Daoy (cell line): ENCODE results near the gene IL1A. TPM values are rescaled to one million over a fixed set of nuclear protein-coding genes. Genes with fewer than 3 reads are reported as not detected.

Experiments used
- DNase-seq: peaks from one replicate; pipeline ENCODE4 v3.0.0-alpha.2; 2015; ENCODE audit warnings: low read depth
- total RNA-seq: library from RNA; depleted of rRNA; stranded (reverse); fragments of >200 nt; shearing (Covaris generic); gene quantifications from 2 replicates; pipeline ENCODE4 v1.2.3, GENCODE V29; 2014

Gene IL1A
- total RNA-seq, 1 experiment from 2014 or later, result 29.8 TPM

DNA sequence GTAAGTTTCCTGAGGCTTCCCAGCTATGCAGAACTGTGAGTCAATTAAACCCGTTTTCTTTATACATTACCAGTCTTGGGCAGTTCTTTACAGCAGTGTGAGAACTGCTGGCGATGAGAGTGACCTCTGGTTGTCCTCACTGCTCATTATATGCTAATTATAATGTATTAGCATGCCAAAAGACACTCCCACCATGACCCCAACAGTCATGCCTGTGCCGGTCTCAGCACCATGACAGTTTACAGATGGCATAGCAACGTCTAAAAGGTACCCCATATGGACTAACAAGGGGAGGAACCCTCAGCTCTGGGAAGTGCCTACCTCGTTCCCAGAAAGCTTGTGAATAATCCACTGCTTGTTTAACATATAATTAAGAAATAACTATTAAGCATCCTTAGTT is 8.1 kb upstream of the IL1A start:
- DNase-seq, result no peak

DNA sequence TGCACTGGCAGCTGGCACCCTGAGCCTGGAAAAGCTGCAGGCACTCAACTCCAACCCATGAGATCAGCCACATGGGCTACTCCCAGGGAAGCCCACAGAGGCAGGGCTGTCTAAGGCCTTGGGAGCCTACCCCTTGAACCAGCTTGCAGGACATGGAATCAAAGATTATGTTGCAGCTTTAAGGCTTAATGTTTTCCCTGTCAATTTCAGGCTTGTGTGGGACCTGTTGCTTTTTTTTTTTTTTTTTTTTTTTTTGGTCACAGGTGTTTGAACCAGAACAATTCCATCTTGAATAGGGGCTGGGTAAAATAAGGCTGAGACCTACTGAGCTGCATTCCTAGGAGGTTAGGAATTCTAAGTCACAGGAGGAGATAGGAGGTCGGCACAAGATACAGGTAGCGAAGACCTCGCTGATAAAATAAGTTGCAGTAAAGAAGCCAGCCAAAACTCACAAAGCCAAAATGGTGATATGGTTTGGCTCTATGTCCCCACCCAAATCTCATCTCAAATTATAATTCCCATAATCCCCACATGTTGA is 7.5 kb upstream of the IL1A start:
- DNase-seq, result no peak

DNA sequence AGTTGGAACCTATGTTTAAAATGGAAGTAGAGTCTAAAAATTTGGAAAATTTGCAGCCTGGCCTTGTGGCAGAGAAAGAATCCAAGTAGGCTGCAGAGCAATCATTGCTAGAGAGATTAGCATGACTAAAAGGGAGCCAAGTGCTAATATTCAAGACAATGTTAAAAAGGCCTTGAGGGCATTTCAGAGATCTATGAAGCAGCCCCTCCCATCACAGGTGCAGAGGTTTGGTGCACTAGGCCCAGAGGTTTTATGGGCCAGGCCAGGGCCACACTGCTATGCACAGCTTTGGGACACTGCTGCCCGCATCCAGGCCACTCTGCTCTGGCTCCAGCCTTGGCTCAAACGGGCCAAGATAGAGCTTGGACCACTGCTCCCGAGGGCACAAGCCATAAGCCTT is 6.7 kb upstream of the IL1A start:
- DNase-seq, result no peak

DNA sequence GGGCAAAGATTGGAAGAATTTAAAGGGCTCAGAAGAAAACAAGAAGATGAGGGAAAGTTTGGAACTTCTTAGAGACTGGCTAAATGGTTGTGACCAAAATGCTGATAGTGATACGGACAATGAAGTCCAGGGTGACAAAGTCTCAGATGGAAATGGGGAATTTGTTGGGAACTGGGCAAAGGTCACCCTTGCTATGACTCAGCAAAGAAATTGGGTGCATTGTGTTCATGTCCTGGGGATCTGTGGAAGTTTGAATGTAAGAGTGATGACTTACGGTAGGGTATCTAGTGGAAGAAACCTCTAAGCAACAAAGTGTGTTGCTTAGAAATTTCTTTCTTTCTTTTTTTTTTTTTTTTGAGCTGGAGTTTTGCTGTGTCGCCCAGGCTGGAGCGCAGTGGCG is 6.0 kb upstream of the IL1A start:
- no peak for DNase-seq

DNA sequence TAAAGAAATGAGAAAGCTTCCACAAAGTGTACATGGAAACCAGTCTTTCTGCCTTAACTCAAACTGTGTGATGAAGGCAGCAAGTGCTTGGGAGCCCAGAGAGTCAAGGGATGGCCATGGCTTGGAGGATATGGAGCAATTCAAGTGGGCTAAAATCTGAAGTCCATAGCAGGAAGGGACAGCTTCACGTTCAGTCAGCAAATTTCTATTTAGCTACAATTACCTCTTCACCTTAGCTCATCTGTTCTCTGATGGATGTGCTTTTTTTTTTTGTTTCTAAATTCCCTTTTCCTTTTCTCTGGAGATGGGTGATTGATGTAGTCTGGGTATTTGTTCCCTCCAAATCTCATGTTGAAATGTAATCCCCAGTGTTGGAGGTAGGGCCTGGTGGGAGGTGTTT is 4.9 kb upstream of the IL1A start:
- DNase-seq, result no peak

DNA sequence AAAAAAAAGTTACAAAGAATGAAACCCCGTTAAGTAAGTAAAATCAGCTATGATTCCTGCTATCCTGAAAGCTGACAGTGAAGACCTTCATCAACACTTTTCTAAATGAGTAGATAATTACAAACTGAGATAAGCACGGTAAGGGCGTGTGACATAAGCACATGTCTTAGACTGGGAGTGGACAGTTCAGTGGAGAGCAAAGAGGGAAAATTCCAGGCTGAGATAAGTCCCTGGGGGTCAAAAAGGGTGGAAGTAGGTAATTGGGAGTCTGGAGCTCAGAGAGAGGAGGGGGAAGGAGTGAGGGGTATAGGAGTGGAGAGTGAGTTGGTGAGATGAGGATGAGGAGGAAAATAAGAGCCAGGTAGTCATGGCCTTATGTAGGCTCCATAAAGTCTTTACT is 4.4 kb upstream of the IL1A start:
- DNase-seq, result no peak

DNA sequence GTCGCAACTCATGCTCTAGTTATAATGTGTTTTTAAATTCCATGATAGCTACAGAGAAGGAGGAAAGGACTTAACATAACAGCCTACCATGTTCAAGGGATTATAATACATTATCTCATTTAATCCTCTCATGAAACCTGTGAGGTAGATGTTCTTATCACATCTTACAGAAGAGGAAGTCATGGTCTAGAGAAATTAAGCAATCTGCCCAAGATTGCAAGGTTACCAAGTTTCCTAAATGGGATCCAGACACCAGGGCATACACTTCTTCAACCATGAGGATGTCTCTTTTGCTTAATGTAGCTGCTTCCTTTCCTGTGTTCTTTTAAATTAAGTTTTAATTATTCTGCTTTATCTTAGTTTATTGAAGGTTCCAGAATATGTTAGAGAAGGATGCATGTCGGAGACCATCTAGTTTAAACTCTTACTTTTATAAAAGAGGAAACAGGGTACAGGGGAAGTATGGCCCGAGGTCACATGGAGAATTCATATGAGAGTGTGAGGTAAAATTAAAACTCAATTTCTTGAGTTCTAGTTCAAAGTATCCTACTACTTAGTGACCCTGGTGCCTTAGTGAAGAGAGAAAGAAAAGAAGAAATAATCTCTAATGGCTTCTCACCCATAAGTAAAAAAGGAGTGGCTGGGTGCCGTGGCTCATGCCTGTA is 3.6 kb upstream of the IL1A start:
- no peak for DNase-seq

DNA sequence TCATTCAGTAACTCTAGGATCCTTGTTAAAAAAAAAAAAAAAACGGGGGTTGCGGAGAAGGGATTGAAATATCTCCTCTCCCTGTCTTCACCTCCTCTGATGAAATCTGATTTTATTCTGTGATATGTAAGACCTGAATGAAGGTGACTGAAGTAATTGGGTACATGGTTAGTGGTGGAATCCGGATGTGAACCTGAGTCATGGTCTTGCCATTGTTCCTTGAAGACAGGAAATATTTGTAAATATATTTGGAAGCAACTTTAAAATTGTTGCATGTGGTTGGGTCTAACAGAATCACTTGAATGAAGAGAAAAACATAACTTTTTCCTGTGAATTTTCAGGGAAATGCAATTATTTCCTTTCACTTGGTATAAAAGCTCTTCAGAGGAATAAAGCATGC is 3.0 kb upstream of the IL1A start:
- DNase-seq, result no peak

DNA sequence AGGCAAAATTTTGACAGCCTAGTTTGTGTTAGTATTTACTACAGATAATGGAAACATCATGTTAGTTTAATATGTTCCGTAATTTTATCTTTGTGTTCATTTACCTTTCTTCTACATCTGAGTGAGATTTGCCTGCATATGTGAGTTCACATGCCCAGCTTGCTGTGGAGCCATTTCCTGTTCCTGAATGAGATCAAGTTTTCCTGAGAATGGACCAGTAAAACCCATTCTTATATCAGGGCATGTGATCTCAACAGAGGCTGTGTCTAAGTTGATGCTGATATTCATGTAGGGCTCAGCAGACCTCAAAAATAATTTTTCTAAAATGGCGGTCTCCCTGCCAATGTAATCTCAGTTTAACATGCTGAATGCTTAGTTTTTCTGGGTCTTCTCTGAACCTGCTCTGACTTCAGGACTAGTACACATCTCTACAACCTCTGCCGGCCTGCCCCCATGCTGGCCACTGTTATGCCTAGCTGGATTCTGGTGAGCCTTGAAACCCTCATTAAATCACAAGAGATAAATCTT is 1.0 kb downstream of the IL1A start:
- peak; percentile 29 for DNase-seq

DNA sequence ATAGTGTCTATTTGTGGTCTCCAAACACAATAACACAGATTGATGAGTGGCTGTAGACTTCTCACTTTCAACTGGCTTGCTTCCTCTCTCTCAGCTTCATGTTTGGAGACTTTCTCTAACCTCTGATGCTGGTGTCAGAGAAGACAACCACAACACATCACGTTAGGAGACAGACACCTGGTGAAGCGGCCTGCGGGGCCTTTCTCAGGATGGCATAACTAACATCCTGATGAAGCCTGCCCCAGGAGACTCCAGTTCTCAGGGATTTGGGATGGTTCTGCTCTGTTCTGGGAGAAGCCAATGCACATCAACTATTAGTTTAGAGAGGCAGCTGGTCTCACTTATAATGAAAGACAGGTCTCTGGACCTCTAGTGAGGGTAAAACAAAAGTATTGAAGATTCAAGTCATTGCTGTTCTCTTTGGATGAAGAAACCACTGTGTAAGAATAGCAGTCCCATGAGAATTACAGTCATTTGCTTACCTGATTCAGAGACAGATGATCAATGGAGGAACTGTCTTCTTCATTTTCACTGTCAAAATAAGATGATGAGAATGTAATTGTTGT is 2.0 kb downstream of the IL1A start:
- no peak for DNase-seq

DNA sequence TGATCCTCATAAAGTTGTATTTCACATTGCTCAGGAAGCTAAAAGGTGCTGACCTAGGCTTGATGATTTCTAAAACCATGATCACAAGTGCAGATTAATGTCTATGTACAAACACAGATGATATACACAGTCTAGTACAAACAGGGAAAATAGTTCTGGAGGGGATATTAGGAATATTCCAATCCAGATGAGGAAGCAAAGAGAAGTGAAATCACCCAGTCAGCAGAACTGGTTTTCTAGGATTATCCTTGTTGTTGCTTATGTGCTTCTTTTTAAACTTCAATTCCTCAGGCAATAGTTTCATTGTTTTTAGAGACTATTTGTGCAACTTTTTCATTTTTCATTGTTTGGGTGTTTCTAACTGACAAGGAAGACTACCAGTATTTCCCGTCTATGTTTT is 4.7 kb downstream of the IL1A start:
- no peak for DNase-seq

DNA sequence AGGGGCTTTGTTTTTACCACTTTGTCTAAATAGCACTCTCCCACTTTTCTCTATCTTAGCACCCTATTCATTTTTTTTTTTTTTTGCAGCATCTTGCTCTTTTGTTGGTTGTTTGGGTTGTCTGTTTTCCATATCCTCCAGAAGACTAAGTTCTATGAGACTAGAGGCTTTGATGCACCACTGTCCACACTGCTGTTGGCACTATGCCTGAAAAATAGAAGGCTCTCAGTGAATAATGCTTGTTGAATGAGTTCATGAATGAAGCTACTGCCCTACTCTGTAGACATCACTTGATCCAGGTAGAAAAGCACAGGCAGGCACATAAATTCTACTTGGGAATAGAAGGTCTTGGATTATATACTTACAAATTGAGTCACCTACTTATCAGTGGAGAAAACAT is 7.3 kb downstream of the IL1A start:
- DNase-seq, result no peak

DNA sequence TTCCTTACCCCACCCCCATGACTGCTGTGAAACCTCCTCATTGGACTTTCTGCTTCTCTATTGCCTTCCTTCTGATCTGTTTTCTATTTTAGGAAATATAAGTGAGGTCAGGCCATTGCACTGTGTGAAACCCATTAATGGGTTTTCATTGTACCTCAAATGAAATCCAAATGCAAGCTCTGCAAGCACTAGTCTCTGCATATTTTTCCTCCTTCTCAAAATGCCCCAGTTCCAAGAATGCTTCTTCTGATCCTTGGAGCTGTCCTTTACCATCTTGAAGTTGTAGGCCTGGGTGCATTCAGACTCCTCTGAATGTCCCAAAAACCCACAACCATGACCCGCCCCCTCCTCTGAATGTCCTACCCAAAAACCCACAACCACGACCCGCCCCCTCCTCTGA is 8.2 kb downstream of the IL1A start:
- DNase-seq, result no peak

DNA sequence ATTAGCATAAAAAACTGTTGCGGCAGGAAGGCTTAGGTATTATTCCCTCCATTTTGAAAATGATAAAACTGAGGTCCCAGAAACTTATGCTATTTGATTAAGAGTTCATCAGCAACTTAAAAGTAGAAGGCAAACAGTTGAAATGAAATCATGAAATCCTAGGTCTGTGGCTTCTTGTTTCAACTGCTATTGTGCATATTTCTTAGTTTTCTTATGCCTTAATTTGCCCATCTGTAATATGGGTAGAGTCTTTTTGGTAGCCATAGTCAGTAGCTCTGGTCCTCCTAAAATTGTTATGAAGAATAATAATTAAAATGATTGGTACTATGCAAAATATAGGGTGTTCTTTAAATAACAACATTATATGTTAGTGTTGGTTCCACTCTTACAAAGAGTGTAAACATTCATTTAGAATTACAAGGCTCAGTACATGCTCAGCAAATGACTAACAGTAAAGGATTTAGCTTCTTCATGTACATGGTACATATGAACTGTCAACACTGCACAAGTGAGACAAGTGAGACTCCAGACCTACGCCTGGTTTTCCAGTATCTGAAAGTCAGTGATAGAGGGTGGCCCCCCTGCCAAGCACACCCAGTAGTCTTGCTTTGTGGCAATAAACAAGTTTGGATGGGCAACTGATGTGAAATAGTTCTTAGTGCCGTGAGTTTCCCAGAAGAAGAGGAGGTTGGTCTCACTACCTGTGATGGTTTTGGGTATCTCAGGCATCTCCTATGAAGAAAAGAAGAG is 9.6 kb downstream of the IL1A start:
- DNase-seq, result no peak

DNA sequence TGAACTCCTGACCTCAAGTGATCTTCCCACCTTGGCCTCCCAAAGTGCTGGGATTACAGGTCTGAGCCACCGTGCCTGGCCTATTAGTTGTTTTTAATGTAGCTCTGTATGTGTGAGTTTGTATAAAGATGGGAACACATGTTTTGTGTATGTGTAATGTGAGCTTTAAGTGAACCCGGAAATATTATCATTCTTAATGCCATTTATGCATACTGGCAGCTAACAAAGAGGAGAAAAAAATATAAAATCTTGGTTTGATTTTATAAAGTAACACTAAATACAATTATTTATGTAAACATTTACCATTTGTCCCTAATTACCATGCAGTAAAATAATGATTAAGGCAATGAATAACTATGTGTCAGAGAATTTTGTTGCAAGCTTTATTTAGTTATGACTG is 10.7 kb downstream of the IL1A start:
- no peak for DNase-seq

DNA sequence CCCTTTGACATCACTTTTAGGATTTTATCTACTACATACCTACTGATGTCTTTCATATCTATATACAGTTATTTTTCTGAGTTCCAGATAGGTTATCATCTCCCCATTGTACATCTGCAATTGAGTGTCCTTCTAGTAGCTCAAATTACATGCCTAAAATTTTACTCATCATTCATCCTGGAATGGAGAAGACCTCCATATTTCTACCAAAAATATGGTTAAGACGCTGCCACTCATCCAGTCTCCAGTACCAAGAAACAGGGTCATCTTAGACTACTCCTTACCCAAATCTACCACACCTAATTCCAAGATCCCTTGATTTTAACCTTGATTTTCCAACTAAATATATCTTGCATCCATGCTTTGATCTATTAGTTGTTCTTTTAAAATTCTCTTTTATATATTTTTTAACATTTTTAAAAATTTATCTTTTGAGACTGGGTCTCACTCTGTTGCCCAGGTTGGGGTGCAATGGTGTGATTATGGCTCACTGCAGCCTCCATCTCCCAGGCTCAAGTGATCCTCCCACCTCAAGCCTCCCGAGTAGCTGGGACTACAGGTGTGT is 11.3 kb downstream of the IL1A start:
- DNase-seq, result no peak

DNA sequence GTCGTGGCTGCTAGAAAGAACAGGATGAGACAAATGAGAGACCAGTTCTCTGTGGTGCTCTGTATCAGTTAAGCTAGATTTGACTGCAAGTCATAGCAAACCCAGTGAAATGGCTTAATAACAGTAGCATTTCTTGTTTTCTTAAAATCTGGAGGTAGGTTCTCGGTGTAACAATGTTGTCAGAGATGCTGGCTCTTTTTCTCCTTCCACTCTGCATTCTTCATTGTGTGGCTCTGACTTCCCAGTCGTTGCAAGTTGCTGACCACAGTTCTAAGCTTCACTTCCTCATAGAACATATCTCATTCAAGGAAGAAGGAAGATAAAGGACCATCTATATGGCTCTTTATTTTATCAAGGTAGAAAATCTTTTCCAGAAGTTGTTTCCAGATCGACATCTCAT is 12.0 kb downstream of the IL1A start:
- DNase-seq, result no peak

DNA sequence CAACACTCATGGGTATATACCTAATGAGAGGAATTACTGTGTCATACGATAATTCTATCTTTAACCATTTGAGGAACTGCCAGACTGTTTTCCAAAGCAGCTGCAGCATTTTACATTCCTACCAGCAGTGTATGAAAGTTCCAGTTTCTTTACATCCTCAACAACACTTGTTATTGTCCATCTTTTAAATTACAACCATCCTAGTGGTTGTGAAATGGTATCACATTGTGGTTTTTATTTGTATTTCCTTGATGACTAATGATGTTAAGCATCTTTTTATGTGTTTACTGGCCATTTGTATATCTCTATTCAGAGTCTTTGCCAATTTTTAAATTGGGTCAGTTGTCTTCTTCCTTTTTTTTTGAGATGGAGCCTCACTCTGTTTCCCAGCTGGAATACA is 15.9 kb downstream of the IL1A start:
- no peak for DNase-seq

DNA sequence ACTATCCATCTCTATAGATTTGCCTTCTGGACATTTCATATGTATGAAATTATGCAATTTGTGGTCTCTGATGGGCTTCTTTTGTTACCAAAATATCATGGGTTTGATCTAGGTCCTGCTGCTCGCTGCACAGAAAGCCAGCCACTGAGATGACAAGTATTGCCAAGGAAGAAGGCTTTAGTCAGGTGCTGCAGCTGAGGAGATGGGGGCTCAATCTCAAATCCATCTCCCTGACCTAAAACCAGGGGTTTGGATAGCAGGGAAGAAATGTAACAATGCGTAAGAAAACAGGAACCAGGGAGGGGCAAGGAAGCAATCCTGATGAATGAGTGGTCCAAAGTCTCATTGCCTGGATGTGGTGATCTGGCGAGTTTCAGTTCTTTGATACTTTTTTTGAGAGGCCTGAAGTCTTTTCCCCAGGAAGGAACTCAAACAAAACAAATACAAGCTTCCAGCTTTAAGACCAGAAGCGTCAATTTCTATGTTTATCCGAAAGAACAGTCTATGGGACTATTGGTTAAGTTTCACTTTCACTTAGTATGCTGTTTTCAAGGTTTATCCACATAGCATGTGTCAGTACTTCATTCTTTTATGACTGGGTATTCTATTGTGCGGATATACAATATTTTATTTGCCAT is 16.5 kb downstream of the IL1A start:
- no peak for DNase-seq

DNA sequence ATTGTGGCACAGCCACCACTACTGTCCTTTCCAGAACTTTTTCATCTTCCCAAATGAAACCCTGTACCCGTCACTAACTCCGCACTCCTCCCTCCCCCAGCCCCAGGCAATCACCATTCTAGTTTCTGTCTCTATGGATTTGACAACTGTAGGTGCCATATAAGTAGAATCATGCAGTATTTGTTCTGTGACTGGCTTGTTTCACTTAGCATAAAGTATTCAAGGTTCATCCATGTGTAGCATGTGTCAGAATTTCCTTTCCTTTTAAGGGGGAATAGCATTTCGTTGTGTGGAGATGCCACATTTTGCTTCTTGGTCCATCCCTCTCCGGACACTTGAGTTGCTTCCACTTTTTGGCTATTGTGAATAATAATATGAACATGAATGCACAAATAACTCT is 19.0 kb downstream of the IL1A start:
- DNase-seq, result peak; percentile 13

DNA sequence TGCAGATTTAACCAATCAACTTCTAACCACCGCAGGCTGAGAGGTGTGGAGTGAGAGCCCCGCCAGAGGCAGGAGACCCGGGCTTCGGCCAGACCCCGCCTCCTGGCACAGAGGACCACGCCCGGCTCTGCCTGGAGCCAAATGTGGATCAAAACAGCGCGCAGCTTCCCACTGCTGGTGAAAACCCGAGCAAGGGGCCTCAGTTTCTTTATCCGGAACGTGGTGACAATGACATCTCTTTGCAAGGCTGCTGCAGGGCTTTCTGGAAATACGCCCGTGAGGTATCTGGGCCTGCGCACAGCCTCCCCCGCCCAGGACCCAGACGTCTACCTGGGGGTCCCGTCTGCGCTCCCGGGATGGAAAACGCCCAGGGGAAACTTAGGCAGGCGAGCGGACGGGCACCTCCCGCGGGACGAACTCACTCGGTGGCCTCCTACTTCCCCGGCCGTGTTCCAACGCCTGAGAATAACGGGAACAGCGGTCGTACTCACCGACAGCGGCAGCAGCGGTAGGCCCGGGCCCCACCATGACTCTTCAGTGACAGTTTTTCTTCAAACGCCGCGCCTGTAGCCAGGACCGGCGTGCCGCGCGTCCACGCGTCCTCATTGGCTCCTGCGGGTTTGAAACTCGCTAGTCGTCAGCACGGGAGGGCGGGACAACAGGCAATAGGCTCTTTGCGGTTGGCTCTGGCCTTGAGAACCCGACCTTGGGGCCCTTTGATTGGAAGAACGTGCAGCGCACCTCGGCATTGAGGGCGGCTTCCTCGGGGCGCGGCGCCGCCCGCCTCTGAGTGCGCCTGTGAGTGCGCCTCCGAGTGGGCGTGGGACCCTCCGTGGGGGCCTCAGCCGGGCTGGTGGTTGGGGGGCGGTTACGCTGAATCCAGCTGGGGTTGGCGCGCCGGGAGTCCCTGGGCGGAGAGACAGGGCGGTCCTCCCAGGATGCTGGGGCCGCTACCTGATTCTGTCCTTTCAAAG is 19.9 kb downstream of the IL1A start, which contains the start of gene CKAP2L:
CKAP2L (minus strand) TSS at position 539 of the 974 bp plus-strand sequence; CDS start at position 528, 11 bp downstream.
- DNase-seq, result peak; percentile 99
